Embryonic facial prominence (tissue), 1 donor: ENCODE data around the gene EEF1G.
"Not testable (repeated sequence)": the region's sequence is repeated elsewhere in the genome, so short reads cannot be mapped to it uniquely, and the experiment has no call there.

Source experiments
- DNase-seq: peaks from one replicate; pipeline ENCODE4 v3.0.0-alpha.2; 2016; ENCODE audit errors: extremely low spot score

Gene EEF1G, protein sequence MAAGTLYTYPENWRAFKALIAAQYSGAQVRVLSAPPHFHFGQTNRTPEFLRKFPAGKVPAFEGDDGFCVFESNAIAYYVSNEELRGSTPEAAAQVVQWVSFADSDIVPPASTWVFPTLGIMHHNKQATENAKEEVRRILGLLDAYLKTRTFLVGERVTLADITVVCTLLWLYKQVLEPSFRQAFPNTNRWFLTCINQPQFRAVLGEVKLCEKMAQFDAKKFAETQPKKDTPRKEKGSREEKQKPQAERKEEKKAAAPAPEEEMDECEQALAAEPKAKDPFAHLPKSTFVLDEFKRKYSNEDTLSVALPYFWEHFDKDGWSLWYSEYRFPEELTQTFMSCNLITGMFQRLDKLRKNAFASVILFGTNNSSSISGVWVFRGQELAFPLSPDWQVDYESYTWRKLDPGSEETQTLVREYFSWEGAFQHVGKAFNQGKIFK

GRCh38 chr11:62573592-62574362, at the start of gene EEF1G:
Gene EEF1G, minus strand, starts transcription at chr11:62573891. Its CDS starts 49 bp downstream, at chr11:62573842.
- DNase-seq, result peak; percentile 100

DNA sequence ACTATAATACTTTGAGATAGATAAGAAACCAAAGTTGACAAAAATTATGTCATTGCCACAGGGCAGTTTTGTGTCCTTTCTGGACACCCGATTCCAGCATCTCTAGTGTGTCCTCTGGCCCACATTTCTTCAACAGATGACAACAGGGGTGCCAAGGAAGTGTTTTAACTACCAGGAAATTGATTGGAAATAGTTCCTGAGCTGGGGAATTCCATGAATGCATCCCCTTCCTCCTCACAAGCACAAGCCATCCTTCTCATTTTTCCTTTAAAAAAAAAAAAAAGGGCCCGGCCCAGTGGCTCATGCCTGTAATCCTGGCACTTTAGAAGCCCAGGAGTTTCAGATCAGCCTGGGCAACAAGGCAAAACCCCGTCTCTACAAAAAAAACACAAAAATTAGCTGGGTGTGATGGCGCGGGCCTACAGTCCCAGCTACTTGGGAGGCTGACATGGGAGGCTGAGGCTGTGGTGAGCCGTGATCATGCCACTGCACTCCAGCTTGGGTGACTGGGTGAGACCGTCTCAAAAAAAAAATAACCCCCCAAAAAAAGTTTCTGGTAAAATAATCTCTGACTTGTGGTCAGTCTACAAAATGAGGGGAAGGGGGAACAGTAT, 48.9 kb upstream of the EEF1G start:
- DNase-seq, result no peak

DNA sequence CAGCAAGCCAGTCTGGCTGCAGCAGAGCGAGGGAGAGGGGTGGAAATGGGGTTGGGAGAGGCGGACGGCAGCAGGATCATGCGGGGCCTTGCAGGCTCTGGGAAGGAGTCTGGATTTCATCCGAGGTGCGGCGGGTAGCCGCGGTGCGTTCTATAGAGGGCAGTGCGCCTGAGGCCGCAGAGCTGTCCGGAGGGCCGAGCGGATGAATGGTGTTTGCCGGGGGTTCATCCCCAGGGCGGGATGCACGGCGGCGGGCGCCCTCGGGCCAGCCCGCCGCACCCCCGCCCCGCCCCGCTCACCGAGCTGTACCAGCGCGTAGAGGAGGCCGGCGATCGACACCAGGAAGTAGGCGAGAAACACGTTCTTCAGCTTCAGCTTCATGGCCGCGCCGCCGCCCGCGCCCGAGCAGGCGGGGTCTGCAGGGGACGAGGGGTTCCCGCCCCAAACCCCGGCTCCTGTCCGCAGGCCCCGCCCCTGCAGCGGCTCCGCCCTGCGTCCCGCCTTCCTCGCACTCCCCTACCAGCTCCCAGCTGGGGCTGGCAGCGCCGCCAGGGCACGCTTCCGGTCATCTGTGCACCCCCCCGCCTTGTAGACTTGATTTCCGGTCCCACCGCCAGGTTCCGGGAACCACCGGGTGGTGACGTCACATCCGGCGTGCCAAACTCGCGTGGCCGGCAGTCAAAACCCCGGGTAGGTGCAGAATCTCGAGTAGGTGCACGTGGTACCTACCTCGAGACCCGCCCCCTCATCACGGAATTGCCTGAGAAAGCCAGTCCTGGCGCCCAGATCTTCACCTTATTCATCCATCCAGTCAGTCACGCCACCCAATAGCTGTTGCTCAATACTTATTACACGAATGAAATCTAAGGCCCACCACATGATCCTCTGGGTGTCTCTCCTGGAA, 48.1 kb upstream of the EEF1G start, which contains the start of gene B3GAT3:
Gene B3GAT3, minus strand, starts transcription at position 420 of the 904 bp plus-strand sequence. Its CDS starts 39 bp downstream, at position 381.
- DNase-seq, result peak; percentile 80

GRCh38 chr11:62621027-62621566, 47.4 kb upstream of the EEF1G start:
- no peak for DNase-seq

GRCh38 chr11:62616957-62617356, 43.3 kb upstream of the EEF1G start:
- not testable (repeated sequence) for DNase-seq

- DNase-seq, result no peak
Measured at GRCh38 chr11:62615521-62615920, 41.8 kb upstream of the EEF1G start.

DNA sequence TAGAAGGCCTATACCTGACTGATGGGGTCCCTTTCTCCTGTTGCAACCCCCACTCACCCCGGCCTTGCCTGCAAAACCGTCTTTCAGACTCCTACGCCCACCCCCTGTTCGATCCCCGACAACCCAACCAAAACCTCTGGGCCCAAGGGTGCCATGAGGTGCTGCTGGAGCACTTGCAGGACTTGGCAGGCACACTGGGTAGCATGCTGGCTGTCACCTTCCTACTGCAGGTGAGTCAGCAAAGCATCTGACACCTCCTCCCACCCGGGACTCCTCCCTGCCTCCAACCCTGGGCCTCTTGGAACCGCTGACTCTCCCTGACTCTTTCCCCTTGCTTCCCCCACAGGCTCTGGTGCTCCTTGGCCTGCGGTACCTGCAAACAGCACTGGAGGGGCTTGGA, 40.6 kb upstream of the EEF1G start:
- no peak for DNase-seq

- DNase-seq, result no peak
Measured at GRCh38 chr11:62613291-62613778, 39.6 kb upstream of the EEF1G start.

DNA sequence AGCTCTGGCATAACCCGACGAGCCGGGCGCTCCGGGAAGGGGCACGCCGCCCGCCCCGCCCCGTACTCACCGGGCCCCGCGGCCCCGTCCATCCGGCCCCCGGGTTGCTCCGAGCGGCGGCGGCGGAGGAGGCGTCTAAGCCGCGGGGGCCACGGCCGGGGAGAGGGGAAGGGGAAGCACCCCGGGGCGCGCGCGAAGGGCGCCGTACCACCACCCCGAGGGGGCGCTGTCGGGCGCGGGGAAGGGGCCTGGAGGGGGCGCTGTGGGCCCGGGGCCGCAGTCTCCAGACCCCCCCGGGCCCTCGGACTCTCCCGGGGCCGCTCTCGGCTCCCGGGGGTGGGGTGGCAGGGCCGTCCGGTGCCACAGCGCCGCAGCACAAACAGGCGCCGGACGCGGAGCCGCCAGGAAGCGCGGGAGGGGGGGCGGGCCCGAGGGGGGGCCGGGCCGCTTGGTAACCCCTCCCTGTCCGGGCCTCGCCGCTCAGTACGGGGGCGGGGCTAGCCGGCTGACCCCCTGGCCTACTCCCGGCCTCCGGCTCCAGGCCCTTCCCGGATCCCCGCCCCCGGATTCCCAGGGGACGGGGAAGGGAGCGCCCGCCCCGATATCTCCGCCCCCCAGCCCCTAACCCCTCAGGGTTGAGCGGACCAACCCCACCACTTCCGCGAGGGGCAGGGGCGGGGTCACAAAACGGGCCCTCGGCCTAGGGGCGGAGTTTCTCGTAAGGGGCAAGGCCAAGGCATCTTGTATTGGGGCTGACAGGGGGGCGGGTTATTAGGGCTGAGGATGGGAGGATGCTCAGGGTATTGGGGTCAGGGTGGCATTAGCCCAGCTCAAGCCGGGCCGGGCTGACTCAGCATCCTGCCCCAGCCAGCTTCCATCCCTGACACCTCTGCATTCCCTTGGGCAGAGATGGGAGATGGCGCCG, 38.9 kb upstream of the EEF1G start, which contains the start of the genes EML3 and ROM1:
Gene EML3, minus strand, starts transcription at position 410 of the 925 bp plus-strand sequence. Its CDS starts 318 bp downstream, at position 92.
Gene ROM1, plus strand, starts transcription at position 892 of the 925 bp plus-strand sequence. Its CDS starts 25 bp downstream, at position 917.
- no peak for DNase-seq

- DNase-seq, result no peak
Measured at GRCh38 chr11:62611705-62612365, 38.1 kb upstream of the EEF1G start.

GRCh38 chr11:62610814-62611704, 37.4 kb upstream of the EEF1G start:
- DNase-seq, result no peak

DNA sequence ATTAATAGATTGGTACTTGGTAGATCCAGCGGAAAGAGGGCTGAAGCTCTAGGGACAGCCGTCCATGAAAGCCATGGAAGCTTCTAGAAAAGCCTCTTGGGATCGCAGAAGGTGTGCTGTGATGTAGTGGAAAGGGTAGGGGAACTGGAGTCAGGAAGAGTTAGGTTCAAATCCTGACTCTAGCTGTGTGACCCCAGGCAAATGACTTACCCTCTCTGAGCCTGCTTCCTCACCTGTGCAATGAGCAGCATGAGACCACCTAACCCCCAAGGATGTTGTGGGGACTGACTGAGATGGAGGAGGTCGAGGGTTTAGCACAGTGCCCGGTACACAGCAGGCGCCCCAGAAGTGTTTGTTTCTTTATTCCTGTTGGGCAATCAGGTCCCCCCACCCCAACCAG, 36.7 kb upstream of the EEF1G start:
- no peak for DNase-seq

DNA sequence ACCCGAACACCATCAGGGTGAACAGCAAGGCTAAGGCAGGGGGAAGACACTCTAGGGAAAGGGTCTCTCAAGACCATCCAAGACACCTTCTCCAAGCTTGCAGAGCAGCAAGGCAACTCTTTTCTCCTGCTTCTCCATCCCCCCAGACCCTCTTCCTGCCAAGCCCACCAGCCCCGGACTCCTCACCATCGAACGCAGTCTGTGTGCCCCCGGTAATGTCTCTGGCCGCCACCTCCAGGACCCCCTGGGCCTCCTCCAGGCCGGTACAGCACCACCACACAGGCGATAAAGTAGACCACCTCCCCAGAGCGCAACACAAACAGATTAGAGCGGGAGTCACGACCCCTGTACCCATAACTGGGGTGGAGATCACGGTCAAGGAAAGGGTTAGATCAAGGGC, 35.1 kb upstream of the EEF1G start:
- DNase-seq, result no peak

- no peak for DNase-seq
Measured at GRCh38 chr11:62607714-62608113, 34.0 kb upstream of the EEF1G start.

DNA sequence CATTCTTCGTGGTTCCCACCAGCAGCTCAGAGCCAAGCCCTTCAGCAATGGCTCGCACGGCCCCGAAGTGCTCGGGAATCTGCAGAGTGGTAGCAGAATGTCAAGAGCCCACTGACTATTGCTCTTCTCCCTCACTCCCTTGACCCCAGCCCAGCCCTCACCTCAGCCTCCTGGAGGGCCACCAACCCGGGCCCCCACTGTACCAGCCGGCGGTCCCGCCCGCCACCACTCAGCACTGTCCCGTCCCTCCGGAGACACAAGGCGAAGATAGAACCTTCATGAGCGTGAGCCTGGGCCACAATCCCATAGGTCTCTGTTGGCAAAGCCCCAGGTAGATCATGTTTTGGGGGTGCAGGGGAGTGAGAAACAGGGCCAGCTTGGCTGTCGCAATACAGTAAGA, 32.2 kb upstream of the EEF1G start:
- no peak for DNase-seq

DNA sequence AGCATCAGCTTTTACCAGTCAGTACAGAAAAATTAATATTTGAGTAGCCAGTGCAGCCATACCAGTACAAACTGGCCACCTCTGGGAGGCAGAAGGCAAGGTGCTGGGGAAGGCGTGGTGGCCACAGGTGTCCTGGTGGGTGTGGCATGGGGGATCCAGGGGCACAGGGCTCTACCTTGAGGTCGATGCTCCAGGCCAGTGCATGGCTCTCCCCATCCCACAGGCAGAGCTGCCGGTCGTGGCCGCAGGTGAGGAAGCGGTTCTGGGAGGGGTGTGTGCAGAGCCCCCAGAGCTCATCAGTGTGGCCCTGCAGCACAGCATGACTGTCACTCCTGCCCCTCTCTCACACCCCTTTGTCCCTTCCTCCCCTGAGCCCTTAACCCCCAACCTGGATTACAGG, 31.8 kb upstream of the EEF1G start:
- DNase-seq, result no peak

DNA sequence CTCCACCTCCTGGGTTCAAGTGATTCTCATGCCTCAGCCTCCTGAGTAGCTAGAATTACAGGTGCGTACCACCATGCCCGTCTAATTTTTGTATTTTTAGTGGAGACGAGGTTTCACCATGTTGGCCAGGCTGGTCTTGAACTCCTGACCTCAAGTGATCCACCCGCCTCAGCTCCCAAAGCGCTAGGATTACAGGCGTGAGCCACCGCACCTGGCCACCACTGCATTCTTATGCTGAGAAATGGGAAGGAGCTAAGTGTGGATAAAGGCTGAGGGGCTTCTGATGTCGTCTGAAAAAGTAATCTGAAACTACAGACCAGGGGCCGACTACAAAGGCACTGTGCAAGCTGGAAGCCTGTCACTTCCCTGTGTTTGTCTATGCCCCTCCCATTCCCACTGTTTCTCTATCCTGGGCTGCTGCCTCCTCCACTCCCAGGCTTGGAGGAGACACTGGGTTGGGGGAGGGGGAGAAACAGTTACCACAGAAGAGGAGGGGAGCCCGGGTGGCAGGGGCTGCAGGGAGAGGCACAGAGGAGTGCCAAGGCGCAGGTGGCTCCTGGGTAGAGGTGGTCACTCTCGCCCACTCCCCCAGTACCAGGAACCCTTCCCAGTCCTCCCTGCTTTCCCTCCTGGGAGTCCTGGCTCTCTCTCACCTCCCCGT, 30.9 kb upstream of the EEF1G start:
- DNase-seq, result no peak
